Measurements from ENCODE around the gene HSPA4L.
A peak's percentile ranks its signal among the peaks of the same experiment; 100 is the strongest.

Gene HSPA4L

DNA sequence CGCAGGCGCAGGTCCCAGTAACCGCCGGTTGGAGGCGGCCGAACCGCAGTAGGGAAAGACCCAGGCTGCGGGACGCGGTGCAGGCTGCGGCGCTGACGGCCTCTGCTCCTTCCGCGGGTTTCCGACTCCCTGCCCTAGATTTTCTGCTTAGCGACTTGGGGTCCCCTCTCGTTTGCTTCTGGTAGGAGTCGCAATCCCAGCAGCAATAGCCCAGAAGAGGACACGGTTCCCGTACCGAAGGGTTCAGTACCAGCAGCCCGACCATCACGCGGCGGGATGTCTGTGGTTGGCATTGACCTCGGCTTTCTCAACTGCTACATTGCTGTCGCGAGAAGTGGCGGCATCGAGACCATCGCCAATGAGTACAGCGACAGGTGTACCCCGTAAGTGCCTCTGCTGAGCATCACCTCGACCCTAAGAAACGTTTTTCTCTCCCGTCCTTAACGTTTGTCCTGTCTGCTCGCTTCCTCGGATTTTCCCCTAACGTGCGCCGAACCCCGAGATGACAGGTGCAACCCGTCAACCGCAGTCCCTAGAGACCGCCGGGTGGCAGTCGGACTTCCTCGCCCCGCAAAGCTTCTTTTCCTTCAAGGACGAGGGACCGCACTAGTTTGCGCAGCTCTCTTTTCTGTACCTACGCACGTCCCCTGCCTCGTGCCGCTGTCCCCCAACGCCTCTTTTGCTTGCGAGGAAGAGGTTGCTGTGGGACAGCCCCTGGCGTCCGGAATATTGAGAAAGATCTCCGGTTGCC, at the start of gene HSPA4L:
HSPA4L (plus strand) TSS at position 48 of the 751 bp plus-strand sequence; CDS start at position 277, 229 bp downstream.
- DNase-seq, result no peak

DNA sequence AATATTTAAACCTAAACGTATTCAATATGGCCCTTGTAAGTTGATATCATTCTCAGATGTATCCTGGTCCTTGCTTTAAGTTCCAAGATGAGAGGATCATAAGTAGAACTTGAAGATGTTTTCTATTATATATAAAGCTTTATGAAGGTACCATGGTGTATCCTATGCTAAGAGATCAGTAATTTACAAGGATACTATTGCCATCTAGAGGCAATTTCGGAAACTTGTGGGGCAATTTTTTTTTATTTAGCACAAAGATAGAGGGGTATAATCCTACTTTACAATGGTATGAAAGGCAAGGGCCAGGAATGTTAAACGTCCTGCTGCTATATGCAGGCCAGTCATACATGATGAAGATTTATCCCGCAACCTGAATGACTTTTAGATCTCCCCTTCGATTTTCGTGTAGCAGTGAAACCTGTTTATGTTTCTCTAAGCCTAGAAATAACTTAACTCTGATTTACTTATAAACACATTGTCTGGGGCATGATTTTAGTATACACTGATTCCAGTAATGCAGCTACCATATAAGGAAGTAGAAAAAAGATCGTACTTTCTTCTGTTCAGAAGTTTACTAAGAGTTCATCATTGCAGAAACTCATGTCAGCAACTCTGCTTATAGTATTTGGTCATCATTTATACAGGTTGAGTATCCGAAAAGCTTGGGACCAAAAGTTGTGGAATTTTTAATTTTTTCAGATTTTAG, 49.3 kb upstream of the HSPA4L start:
- DNase-seq, result peak; percentile 20

DNA sequence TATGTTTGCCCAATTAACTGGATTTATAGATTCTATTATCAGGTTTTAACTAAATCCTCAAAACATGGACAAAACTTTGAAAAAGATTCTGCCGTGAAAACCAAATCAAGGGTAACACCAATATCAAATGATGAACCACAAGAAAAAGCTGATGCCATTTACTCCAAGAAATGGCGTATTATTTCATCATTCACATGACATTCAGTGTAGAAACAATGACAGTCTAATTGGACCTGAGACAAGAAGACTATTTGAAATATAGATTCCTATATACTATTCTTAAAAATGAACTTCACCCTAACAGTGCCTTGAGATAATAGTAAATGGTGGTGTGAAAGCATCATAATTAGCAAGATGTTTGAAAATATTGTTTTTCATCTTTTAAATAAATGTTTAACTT, 47.1 kb upstream of the HSPA4L start:
- no peak for DNase-seq

DNA sequence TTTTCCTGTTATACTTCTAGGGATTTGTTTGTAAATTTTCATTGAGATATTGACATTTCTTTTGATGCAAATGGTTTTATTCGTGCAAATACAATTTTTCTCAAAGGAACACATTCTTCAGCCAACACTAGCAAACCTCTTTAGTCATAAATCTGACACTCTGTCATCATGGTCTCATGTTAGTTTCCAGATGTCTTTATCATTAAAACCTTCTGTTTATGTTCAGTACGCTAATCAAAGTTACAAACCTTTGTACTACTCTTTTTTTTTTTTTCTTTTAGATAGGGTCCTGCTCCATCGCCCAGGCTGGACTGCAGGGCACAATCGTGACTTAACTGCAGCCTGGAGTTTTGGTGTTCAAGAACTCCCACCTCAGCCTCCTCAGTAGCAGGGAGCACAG, 44.8 kb upstream of the HSPA4L start:
- no peak for DNase-seq

DNA sequence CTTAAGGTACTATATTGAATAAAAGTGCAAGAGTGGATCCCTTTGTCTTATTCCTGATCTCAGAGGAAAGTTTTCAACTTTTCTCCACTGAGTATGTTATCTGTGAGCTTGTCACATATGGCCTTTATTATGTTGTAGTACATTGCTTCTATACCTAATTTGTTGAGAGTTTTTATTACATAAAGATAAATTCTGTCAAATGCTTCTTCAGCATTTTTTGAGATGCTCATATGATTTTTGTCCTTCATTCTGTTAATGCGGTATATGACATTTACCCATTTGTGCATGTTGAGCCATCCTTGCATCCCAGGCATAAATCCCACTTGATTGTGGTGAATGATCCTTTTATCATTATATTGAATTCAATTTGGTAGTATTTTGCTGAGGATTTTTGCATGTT, 40.9 kb upstream of the HSPA4L start:
- DNase-seq, result no peak

DNA sequence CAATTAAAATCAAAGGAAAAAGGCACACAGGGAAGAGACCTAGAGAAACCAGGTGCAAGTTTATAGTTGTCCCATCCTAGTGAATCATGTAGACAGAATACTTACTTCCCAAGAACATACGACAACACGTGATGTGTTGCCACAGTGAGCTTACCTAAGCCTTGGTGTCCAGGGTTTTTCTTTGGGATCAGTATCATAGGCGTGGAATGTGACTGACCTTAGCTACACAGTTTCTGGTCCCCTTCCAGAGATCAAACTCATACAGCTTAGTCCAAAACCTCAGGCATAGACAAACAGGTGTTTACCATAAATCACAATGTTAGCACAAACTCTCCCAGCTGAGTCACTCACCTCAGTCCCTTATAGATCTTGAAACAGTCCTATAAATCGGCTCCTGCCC, 34.2 kb upstream of the HSPA4L start:
- DNase-seq, result no peak

DNA sequence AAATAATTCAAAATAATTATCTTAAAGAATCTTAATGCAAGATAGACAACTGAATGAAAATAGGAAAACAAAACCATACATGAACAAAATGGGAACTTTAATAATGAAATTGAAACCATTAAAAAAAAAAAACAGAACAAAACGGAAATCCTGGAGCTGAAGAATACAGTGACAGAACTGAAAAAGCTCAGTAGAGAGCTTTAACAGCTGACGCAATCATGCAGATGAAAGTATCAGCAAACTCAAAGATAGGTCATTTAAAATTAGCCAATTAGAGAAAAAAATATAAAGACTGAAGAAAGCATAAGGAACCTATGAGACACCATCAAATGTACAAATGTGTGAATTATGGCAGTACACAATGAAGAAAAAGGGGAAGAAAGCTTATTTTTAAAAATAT, 33.2 kb upstream of the HSPA4L start:
- no peak for DNase-seq

DNA sequence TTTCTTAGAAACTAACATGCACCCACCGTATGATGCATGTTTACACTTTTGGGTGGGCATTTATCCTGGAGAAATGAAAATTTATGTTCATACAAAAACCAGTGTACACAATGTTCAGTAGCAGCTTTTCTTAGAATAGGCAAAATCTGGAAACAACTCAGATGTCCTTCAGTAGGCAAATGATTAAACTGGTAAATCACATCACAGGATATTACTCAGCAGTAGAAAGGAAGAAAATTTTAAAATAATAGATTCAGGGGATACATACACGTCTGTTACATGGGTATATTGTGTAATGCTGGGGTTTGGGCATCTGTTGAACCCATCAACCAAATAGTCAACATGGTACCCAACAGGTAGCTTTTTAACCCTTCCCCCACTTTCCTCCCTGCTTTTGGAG, 25.2 kb upstream of the HSPA4L start:
- DNase-seq, result no peak

DNA sequence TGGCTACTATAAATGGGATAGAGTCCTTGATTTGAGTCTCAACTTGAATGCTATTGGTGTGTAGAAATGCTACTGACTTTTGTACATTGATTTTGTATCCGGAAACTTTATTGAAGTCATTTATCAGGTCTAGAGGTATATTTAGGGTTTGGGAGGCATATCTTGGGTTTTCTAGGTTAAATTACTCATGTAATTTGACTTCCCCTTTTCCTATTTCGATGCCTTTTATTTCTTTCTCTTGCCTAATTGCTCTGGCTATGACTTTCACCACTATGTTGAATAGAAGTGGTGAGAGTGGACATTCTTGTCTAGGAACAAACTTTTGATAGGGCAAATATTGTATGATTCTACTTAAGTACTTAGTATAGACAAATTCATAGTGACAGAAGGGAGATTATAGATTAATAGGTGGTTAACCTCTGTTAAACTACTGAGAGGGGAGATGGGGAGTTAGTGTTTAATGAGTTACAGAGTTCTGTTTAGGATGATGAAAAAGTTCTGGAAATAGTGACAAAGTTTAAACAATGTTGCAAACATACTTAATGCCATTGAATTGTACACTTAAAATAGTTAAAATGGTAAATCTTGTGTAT, 22.8 kb upstream of the HSPA4L start:
- DNase-seq, result no peak

DNA sequence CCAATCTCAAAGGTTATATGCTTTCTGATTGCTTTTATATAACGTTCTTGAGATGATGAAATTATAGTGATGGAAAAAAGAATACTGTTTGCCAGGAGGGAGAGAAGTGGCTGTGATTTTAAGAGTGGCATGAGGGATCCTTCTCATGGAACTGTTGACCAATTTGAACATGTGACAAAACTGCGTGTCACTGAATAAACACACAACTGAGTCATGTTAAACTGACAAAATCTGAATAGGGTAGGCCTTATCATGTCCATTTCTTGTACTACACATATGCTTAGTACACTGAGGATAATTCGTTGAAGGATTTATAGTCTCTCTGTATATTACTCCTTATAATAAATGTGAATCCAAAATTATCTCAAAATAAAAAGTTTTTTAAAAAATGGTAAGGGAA, 22.2 kb upstream of the HSPA4L start:
- no peak for DNase-seq

DNA sequence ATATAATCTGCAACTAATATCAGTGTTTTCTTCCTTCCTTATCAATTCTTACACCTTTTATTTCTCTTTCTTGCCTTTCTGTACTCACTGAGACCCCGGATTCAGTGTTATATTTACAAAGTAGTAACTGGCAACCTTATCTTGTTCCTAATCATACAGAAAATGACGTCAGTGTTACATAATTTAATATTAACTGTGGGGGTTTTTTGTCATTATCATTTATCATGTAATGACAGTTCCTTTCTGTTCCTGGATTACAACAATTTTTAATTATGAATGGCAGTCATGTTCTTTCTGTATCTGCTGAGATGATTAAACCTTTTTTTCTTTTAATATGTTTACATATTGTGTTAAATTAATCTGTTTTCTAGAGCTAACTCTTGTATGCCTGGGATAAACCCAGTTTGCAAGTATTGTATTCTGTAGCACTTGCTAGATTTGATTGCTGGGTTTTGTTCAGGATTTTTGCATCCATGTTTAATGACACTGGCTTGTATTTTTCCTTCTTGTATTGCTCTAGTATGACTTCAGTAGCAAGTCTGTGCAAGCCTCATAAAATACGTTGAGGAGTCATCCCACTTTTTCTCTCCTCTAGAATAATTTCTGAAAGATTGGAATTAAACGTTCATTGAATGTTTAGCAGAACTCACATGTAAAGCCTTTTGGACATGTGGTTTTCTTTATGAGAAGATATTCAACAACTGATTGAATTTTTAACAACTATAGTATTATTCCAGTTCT, 10.4 kb upstream of the HSPA4L start:
- DNase-seq, result no peak

DNA sequence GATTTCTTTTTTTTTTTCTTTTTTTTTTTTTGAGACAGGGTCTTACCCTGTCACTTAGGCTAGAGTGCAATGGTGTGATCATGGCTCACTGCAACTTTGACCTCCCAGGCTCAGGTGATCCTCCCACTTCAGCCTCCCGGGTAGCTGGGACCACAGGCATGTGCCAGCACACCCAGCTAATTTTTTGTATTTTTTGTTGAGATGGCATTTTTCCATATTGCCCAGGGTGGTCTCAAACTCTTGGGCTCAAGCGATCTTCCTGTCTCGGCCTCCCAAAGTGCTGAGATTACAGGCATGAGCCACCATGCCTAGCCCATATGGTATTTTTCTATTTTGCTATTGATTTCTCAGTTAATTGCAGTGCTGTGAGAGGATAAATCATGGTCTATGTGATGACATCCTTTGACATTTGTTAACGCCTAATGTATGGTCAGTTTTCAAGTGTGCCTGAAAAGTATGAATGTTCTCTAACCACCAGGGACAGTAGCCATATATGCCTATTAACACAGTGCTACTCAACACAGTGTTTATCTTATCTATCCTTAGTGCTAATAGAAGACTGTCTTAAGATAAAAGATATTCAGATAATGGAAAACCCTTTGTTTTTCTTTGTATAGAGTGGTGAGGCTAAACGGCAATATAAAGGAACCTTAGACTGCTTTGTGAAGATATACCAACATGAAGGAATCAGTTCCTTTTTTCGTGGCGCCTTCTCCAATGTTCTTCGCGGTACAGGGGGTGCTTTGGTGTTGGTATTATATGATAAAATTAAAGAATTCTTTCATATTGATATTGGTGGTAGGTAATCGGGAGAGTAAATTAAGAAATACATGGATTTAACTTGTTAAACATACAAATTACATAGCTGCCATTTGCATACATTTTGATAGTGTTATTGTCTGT, 9.1 kb upstream of the HSPA4L start:
- no peak for DNase-seq

DNA sequence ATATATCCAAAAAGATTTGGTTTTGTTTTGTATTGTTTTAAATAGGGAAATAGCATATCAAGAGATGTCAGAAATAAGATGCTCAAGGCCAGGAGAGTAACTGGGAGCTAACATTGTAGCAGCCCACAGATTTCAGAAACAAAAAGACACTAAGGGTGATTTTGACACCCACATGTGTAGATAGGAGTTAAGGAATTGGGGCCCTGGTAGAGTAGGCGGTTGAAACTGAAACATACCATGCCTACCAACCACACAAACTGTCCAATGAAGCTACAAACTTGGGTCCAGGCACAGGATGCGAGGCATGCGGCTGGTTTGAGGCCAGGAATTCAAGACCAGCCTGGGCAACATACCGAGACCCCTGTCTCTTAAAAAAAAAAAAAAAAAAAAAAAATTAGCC, 6.3 kb upstream of the HSPA4L start:
- DNase-seq, result no peak

DNA sequence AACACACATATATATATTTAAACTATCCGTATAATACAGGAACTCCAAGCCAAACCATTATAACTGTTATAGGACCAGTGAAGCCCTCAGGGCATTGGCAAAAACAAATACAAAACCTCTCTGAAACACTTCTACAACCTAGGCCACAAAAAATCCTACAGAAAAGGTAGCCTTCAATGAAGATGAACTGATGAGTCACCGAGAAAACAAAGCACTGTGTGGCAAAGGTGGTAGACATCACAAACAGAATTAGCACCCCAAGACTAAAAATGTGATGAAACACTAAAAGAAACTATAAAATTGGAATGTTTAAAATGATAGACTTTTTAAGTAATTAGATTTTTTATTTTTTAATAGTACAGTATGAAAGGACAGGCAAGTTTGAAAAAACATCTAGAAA, 5.5 kb upstream of the HSPA4L start:
- DNase-seq, result no peak

DNA sequence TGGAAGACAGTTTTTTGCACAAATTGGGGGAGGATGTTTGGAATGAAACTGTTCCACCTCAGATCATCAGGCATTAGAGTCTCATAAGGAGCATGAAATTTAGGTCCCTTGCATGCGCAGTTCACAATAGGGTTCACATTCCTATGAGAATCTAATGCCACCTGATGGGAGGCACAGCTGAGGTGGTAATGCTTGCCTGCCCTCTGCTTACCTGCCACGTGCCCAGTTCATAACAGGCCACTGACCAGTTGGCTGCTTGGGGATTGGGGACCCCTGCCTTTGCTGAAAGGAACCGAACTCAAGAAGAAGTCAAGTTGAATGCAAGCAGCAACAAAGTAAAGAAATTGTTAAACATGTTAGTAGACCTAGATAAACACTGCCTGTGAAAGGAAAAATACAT, 4.6 kb upstream of the HSPA4L start:
- no peak for DNase-seq

DNA sequence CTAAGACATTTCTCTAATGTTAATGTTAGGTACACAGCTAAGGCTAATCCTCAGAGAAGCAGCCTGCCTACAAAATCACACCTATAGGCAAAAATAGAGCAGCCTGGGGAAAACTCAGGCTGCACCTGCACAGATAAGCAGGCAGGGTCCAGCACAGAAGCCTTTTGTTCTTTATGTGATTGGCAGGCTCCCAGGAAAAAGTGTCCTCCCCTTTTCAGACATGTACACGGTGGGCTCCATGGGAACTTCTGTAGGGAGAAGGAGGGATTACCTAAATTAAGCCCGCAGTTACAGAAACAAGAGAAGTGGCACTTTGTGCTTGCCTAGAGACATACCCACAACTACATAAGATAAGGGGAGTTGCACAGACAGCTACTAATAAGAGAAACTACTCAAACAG, 4.0 kb upstream of the HSPA4L start:
- no peak for DNase-seq

DNA sequence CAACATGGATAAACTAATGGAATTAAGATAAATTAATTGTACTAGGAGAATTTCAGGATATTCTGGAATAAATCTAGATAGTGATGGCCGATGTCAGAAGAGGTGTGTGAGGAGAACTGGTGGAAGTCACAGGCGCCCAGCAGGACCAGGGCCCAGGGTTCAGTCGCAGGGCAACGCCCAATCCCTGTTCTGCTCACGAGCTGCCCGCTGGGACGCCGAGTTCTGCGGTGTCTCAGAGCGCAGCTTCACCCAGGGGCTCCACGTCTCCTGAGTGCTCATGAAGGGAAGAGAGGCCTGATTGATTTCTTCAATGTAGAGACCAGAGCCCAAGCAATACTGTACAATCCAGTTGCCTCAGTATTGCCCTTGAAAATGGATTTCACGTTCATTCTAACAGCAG, 1.5 kb upstream of the HSPA4L start:
- DNase-seq, result no peak

DNA sequence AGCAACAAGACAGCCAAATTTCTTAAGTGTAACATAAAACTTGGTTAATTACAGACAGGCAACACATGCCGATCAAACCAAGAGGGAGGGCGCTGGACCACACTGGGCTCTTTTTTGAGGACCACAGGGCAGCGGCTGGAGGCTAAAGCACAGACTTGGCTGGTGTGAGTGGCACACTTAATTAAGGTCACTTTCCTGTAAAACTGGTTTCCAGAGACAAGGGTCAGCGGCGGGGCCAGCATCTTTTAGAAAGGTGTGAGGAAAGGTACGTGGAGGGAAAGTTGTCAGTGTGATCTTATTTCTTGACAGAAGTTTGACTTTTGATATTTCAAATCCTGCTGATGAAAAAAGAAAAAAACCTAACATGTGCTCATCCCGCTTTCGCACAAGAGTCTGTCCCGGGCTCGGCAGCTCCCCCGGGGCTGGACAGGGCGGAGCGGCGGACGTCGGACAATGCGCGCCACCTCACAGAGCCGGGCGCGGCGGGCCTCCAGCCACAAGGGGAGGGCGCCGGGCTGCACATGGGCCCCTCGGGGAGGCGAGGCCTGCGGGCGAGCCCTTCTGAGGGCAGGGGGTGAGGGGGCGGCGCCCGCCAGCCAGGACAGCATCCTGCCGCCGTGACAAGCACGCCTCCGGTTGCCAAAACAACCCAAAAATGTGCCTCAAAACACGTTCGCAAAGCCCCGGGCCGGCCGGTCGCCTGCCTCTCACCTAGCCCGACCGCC, 660 bp upstream of the HSPA4L start:
- no peak for DNase-seq

DNA sequence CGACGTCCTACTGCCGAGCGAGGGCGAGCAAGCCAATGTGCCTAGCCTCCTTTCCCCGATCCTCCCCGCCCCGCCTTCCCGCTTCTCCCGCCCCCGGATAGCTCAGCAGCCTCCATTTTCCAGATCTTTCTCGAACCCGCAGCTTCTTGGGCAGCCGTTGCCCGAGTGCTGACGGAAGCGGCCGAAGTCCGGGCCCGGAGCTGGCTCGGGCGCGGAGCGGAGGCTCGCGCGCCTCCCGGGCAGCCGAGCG, 172 bp upstream of the HSPA4L start:
- DNase-seq, result peak; percentile 76

DNA sequence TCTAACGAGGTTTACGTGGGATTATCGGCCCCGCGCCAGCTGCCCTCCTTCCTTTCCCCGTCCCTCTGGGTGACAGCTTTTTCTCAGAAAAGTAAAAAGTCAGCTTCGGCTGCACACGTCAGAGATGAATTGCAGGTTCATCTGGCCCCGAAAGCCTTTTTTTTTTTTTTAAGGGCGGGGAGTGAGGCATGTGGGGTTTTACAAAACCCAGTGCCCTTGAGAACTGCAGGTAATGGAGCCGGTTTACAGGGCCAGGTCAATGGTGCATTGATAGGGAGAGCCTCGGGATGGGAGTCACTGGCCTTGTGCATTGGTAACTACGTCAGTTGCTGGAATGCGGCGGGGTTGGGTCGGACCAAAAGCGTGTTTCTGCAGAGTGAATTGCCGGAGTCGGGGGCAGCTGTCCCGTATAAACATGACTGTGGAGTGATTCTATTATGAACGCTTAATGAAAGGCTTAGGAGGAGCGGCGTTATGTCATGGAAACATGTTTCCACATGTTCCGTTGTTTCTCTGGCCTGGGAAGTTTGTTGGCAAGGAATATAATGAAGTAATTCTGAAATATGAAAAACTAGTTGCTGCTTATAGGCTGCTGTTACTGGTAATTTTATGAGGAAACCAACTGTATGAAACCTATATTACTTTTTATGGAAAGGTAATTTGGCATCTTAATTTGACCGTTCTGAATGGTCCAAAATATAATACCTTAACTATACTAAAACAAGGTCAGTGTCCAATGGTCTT, 1.1 kb downstream of the HSPA4L start:
- peak; percentile 18 for DNase-seq
